Occipital lobe (tissue), 2 donors: ENCODE measurements around the gene ANKRD30B. TPM values are rescaled to one million over a fixed set of nuclear protein-coding genes. Genes with fewer than 3 reads are reported as not detected.
"Not testable (repeated sequence)": the region's sequence is repeated elsewhere in the genome, so short reads cannot be mapped to it uniquely, and the experiment has no call there.

Source experiments
- DNase-seq: peaks from one replicate; lab custom pipeline; 2025; lab: John Stamatoyannopoulos, UW
- total RNA-seq: library from RNA; depleted of rRNA; stranded (reverse); fragments of >200 nt; gene quantifications from one replicate; pipeline ENCODE4 v1.2.3, GENCODE V29; 2014

The ANKRD30B gene
- total RNA-seq, result 0.16 TPM

GRCh38 chr18:14747513-14748474 is at the start of gene ANKRD30B:
TSS of gene ANKRD30B (plus strand) at chr18:14748172. CDS start at chr18:14748420, 248 bp downstream.
- no peak for DNase-seq

- DNase-seq, result not testable (repeated sequence)
These were observed 46.5 kb upstream of the ANKRD30B start for GRCh38 chr18:14701286-14702040.

GRCh38 chr18:14709761-14710160 is 38.2 kb upstream of the ANKRD30B start:
- DNase-seq, result not testable (repeated sequence)

GRCh38 chr18:14721569-14721968 is 26.4 kb upstream of the ANKRD30B start:
- not testable (repeated sequence) for DNase-seq

- DNase-seq, result not testable (repeated sequence)
These were observed 8.9 kb upstream of the ANKRD30B start for GRCh38 chr18:14739056-14739455.

GRCh38 chr18:14746897-14747296 is 1.1 kb upstream of the ANKRD30B start:
- no peak for DNase-seq

DNA sequence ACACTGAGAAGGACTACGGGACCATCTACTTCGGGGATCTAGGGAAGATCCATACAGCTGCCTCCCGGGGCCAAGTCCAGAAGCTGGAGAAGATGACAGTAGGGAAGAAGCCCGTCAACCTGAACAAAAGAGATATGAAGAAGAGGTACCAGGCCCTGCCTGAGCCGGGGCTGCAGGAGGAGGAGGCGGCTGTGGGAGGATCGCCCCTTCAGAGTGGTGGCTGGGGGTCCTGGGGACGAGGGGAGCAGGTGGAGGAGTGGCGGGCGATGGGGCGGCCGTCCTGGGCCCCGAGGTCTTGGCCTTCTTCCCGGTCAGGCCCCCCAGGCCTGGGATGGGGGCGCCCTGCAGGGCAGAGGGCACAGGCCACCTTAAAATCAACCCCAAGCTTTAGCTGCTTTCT is 524 bp downstream of the ANKRD30B start:
- no peak for DNase-seq

- not testable (repeated sequence) for DNase-seq
These were observed 15.6 kb downstream of the ANKRD30B start for GRCh38 chr18:14763566-14763965.

DNA sequence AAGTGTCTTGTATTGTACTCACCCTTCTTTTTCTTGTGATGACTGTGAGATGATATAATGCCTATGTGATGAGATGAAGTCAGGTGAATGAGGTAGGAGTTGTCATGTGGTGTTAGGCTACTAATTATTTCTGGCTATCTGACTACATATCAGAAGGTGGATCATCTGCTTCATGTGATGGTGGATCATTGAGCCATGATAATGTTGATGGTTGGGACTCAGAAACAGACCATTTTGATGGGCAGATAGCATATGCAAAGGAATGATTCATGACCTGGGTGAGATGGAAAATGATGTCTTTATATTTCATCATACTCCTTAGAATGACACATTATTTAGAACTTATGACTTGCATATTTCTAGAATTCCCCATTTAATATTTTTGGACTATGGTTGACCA is 19.5 kb downstream of the ANKRD30B start:
- DNase-seq, result no peak

DNA sequence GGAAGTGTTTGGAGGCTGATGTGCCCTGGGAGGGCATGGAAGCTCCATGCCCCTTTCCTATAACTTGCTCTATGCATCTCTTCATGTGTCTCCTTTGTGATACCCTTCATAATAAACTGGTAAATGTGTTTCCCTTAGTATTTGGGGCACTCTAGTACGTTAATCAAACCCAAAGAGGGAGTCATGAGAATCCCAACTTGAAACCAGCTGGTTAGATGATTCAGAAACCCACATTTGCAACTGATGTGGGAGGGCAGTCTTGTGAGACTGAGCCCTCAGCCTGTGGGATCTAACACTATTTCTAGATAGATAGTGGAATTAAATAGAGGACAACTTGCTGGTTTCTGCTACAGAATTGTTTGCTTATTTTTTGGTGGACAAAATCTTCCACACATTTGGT is 20.3 kb downstream of the ANKRD30B start:
- no peak for DNase-seq

GRCh38 chr18:14769381-14769780 is 21.4 kb downstream of the ANKRD30B start:
- DNase-seq, result no peak

DNA sequence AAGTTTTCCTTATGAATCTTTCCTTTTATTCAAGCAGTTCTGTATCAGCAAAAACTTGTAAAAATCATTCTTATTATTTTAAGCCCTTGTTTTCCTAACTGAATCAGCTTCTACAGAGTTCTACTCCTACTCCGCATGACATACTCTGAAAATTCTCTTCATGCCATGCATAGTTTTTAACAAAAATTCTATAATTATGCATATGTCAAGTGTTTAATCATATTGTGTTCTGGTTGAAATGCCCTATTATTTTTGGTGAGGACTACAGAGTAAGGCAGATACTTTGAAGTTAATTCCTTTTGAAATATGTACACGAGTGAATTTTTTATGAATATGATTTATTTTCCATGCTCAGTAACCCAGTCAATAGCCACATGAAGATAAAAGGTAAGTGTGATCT is 28.8 kb downstream of the ANKRD30B start:
- DNase-seq, result no peak

DNA sequence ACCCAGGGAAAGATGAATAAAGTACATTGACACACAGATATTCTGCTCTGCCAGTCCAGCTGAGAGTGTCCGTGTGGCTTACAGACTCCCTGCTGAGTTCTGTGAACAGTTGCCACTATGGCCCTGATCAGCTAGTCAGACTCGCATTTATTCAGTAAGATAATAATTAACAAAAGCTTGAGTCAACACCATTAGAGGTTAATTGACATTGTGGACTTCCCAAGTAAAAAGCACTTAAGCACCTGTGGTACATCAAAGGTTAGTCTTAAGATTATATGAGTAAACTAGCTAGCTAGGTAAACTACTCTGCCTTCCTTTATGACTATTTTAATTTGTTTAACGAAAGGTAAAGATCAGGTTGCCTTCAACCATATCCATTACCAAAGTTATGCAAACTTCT is 33.7 kb downstream of the ANKRD30B start:
- no peak for DNase-seq

GRCh38 chr18:14784133-14784532 is 36.2 kb downstream of the ANKRD30B start:
- no peak for DNase-seq

GRCh38 chr18:14796876-14797275 is 48.9 kb downstream of the ANKRD30B start:
- not testable (repeated sequence) for DNase-seq

DNA sequence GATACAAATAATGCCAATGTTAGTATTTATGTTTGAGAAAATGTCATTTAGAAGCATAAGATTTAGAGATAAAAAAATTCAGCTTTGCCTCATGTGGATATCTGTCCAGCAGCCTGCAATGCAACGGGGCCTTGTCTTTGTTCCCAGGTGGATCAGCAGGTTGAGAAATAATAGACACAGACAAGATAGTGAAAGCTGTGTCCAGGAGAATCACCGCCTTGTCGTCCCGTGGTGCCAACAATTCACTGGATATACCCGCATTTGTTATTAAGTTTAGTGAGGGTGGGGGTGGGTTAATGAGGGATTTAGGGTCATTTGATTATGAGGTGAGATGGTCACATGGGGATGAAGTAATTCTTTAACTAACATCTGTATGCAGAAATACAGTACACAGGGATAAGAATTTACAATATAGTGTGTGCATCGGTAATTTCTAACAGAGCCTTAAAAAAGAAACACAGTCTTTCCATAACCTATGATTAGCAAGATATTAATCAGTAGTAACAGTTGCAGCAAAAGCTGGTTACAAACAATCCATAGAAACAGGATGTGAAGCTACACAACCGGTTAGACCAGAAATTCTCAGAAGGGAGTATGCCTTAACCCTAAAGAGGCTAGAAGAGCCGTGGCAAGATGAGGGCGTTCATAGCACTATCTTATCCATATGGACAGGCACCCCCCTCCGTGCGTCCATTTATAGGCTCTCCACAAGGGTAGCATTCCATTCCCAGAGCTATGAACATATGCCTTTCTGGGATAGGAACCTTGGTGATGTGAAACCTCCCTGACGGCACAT is 50.2 kb downstream of the ANKRD30B start:
- not testable (repeated sequence) for DNase-seq

- not testable (repeated sequence) for DNase-seq
These were observed 63.1 kb downstream of the ANKRD30B start for GRCh38 chr18:14811081-14811480.

GRCh38 chr18:14826972-14827632 is 79.1 kb downstream of the ANKRD30B start:
- not testable (repeated sequence) for DNase-seq

- not testable (repeated sequence) for DNase-seq
These were observed 93.6 kb downstream of the ANKRD30B start for GRCh38 chr18:14841607-14842006.

GRCh38 chr18:14851533-14851932 is 103.6 kb downstream of the ANKRD30B start:
- DNase-seq, result not testable (repeated sequence)

GRCh38 chr18:14855634-14856033 is 107.7 kb downstream of the ANKRD30B start:
- not testable (repeated sequence) for DNase-seq
